K562 (cell line): ENCODE measurements around the gene MXRA7. TPM values are rescaled to one million over a fixed set of nuclear protein-coding genes. Genes with fewer than 3 reads are reported as not detected.

Source experiments
- ATAC-seq: fragments of 200-7000 bp; cut with Tn5 transposase; 3 replicates; pipeline ENCODE4 v1.9.1; 2020; ENCODE audit warnings: moderate library complexity
- BruUV-seq: library from RNA; stranded (reverse); fragments of 400-500 nt; replicated peaks from 2 replicates; lab custom pipeline; 2021; lab: Mats Ljungman, UMichigan
- CTCF ChIA-PET: fragments of 300-600 bp; formaldehyde crosslinking; extraction: SDS; loops from one replicate; lab custom pipeline; 2021; ENCODE audit warnings: low intra/inter-chr PET ratio; lab: Yijun Ruan, JAX
- POLR2A ChIA-PET: fragments of 300-600, 350-650 bp; sonication (Branson Sonifier 250); formaldehyde crosslinking; extraction: SDS; loops from one replicate; lab custom pipeline; 2021; ENCODE audit warnings: antibody characterized with exemption, inconsistent platforms; lab: Yijun Ruan, JAX
- DNase-seq, 4 experiments: peaks; one replicate each; pipeline versions ENCODE4 v3.0.0 to v3.0.0-alpha.2; 2011 to 2018; ENCODE audit warnings: low spot score in 3 of 4, mixed read lengths in 3 of 4; ENCODE audit errors: extremely low read depth in 1 of 4
- FAIRE-seq: peaks from 2 replicates; lab custom pipeline; 2011; peaks lifted over from hg19 to GRCh38; lab: Jason Lieb, UNC
- H2AFZ ChIP-seq: 2 replicates; pipeline ENCODE4 v1.6.0; 2011; ENCODE audit warnings: low read depth, low read length, control low read depth, inconsistent platforms
- H3K27ac ChIP-seq: fragments of 200-600 bp; 3 replicates; pipeline ENCODE4 v1.8.0; 2011; ENCODE audit warnings: low read depth, mild to moderate bottlenecking, control low read depth, inconsistent platforms, low read length, moderate library complexity, mixed read lengths; ENCODE audit errors: extremely low read depth
- H3K27me3 ChIP-seq, 2 experiments: fragments of 300-600 bp in 1 of 2; 2 replicates in 1 of 2; 3 replicates in 1 of 2; pipeline versions ENCODE4 v1.6.0 to v1.8.0; 2011; ENCODE audit warnings: inconsistent platforms in 2 of 2, low read length in 2 of 2, mild to moderate bottlenecking in 1 of 2, mixed read lengths in 1 of 2, moderate library complexity in 1 of 2; ENCODE audit not compliant: control insufficient read depth in 2 of 2, insufficient read depth in 2 of 2
- H3K36me3 ChIP-seq: fragments of 300-600 bp; 3 replicates; pipeline ENCODE4 v1.8.0; 2011; ENCODE audit warnings: mild to moderate bottlenecking, low read length, inconsistent platforms; ENCODE audit not compliant: control insufficient read depth, insufficient read depth
- H3K4me1 ChIP-seq, 2 experiments: fragments of 200-600 bp in 1 of 2; replicated peaks in 1 of 2; 2 replicates in 1 of 2; 3 replicates in 1 of 2; pipeline versions ENCODE4 v1.5.1 to v1.8.0; 2011; ENCODE audit warnings: inconsistent platforms in 2 of 2, low read length in 2 of 2, mild to moderate bottlenecking in 1 of 2, mixed read lengths in 1 of 2, moderate library complexity in 1 of 2; ENCODE audit not compliant: control insufficient read depth in 2 of 2, insufficient read depth in 2 of 2
- H3K4me2 ChIP-seq: 2 replicates; pipeline ENCODE4 v1.6.1; 2011; ENCODE audit warnings: low read length, control low read depth, inconsistent platforms, mixed read lengths; ENCODE audit not compliant: insufficient read depth
- H3K4me3 ChIP-seq: fragments of 200-600 bp; sonication (generic), shearing (Covaris generic); 2 replicates; pipeline ENCODE4 v1.5.1; 2016; ENCODE audit warnings: control low read depth, inconsistent platforms
- H3K79me2 ChIP-seq: fragments of 200-600 bp; 3 replicates; pipeline ENCODE4 v1.8.0; 2011; ENCODE audit warnings: low read length, inconsistent platforms; ENCODE audit not compliant: control insufficient read depth, insufficient read depth
- H3K9ac ChIP-seq, 2 experiments: 2 replicates each; pipeline versions ENCODE4 v1.6.0 to v1.6.1; 2011; ENCODE audit warnings: low read depth in 2 of 2, low read length in 2 of 2, control low read depth in 1 of 2, inconsistent platforms in 1 of 2, mild to moderate bottlenecking in 1 of 2, mixed read lengths in 1 of 2; ENCODE audit not compliant: insufficient read depth in 1 of 2
- H3K9me1 ChIP-seq: one replicate; pipeline ENCODE4 v1.6.0; 2011; ENCODE audit warnings: inconsistent platforms, mild to moderate bottlenecking, low read length, moderate library complexity; ENCODE audit not compliant: control insufficient read depth, insufficient read depth
- H3K9me3 ChIP-seq: replicated peaks from 2 replicates; pipeline ENCODE4 v1.5.1; 2011; ENCODE audit warnings: low read depth, low read length, inconsistent platforms; ENCODE audit not compliant: control insufficient read depth, insufficient read depth
- H4K20me1 ChIP-seq: replicated peaks from 2 replicates; pipeline ENCODE4 v1.6.1; 2011; ENCODE audit warnings: low read length, inconsistent platforms, mixed read lengths; ENCODE audit not compliant: control insufficient read depth, insufficient read depth
- CBFA2T3 ChIP-seq: fragments of 450-650 bp; IDR thresholded peaks from 2 replicates; pipeline ENCODE4 v1.6.1; 2017
- CREB3L1 ChIP-seq: fragments of 450-650 bp; IDR thresholded peaks from 2 replicates; pipeline ENCODE4 v1.6.1; 2014; ENCODE audit warnings: low read depth, mild to moderate bottlenecking, moderate library complexity, borderline replicate concordance
- DEAF1 ChIP-seq: fragments of 450-650 bp; formaldehyde crosslinking; IDR thresholded peaks from 2 replicates; pipeline ENCODE4 v1.4.0; 2020; ENCODE audit warnings: mild to moderate bottlenecking, moderate library complexity
- JUND ChIP-seq, 2 experiments: IDR thresholded peaks; 2 replicates in 1 of 2; 3 replicates in 1 of 2; pipeline ENCODE4 v1.6.1; 2011; ENCODE audit warnings: borderline replicate concordance in 2 of 2, low read depth in 2 of 2, low read length in 2 of 2, improper control_type of control experiment in 1 of 2, missing biosample characterization in 1 of 2, missing genetic modification characterization in 1 of 2, missing genetic modification reagents in 1 of 2
- MAX ChIP-seq: sonication (generic); formaldehyde crosslinking; IDR thresholded peaks from 2 replicates; pipeline ENCODE4 v1.9.0; 2022; ENCODE audit warnings: mild to moderate bottlenecking, missing genetic modification reagents
- ZNF830 ChIP-seq: fragments of 250-450 bp; sonication (Bioruptor Pico); IDR thresholded peaks from 2 replicates; pipeline ENCODE4 v1.5.0; 2021; ENCODE audit warnings: mild to moderate bottlenecking
- WGBS: fragments of 100-300 bp; shearing (Covaris generic); methylation state at CpG from one replicate; pipeline ENCODE4 v1.1.6; 2016; ENCODE audit warnings: low coverage, mixed read lengths; ENCODE audit not compliant: insufficient coverage; ENCODE audit errors: missing lambda C conversion rate; 5-methylcytosine and 5-hydroxymethylcytosine counted together
- in situ Hi-C: fragments of 300-500 bp; cut with MboI; formaldehyde crosslinking; loops from 4 replicates; pipeline ENCODE4 v1.15.0; 2018; ENCODE audit warnings: inconsistent platforms, mixed read lengths
- intact Hi-C: fragments of 100-400 bp; cut with micrococcal nuclease; formaldehyde crosslinking; loops from 2 replicates; pipeline ENCODE4 v1.14.2; 2022
- polyA plus RNA-seq, 8 experiments: library from polyadenylated mRNA; depleted of rRNA in 4 of 8; stranded (reverse) in 5 of 8; unstranded in 3 of 8; fragments of >200 nt; fragmentation: Nextera tagmentation in 2 of 8; fragmentation: Illumina TruSeq in 1 of 8; extraction: Ambion mirVana in 2 of 8; extraction: Trizol in 1 of 8; gene quantifications; 2 replicates each; pipeline versions ENCODE4 v1.2.1 to v1.2.3, GENCODE V29; 2011 to 2014; ENCODE audit warnings: inconsistent platforms in 1 of 8, missing spikeins in 1 of 8
- total RNA-seq, 7 experiments: library from RNA; depleted of rRNA in 6 of 7; stranded (reverse); fragments of >200 nt in 6 of 7; fragmentation: Illumina TruSeq in 2 of 7; extraction: Trizol in 2 of 7; gene quantifications; 2 replicates each; pipeline versions ENCODE4 v1.2.1 to v1.2.3, GENCODE V29; 2011 to 2021; ENCODE audit warnings: low replicate concordance in 1 of 7

The MXRA7 gene
- total and polyA plus RNA-seq, 9 of the 15 experiments (the other 6 are each of a cell fraction or from before 2014, with no cell fraction given): 2.6 to 38.4 (median 14.3) TPM

- Histone ChIP-seq H3K4me3 (no peak overlapping the region), H3K4me2 (no peak overlapping the region), H3K9me3 (no peaks in the 10 kb centered on the region), H3K79me2 (peaks cover 12% of the 10 kb centered on the region; the same call in 2 of the 3 replicates), H3K27me3 (no peaks in the 10 kb centered on the region), H3K4me1 (peaks cover 21 to 35% of the 10 kb centered on the region in 2 experiments), H3K27ac (no peak overlapping the region; the same call in 2 of the 3 replicates), H3K36me3 (peaks cover 73% of the 10 kb centered on the region), H3K9me1 (peaks cover 2% of the 10 kb centered on the region), H4K20me1 (peaks cover 4% of the 10 kb centered on the region; the same call in 1 of the 2 replicates), H3K9ac (peak overlapping the region in 1 of 2 experiments; percentile 15; a peak in 1 of 4 replicates), H2AFZ (no peak overlapping the region)
- ATAC-seq (no peak), FAIRE-seq (no peak), DNase-seq (no peak)
- POLR2A ChIA-PET: interaction anchor here (5.1 to 5.2 kb wide), 2 partner anchors 10 to 19 kb away, joined by 35 to 75 read pairs; partner anchors contain the start of genes JMJD6, METTL23, MFSD11 and SRSF2
- 95% methylated on average over 2 of the region's 2 CpGs for WGBS
- BruUV-seq: no TSS peak
- intact Hi-C loops (loop anchor here (1.0 kb wide), 1 partner anchor 32 kb away; no protein-coding TSS in a partner anchor), in situ Hi-C loops (no loop called here)
- CTCF ChIA-PET: interaction anchor here (0.6 to 2.2 kb wide), 3 partner anchors 158 to 412 kb away, joined by 3 to 12 read pairs (median 7); no protein-coding TSS in a partner anchor
- TF ChIP-seq MAX (CRISPR knock-in tag) (0 out of 2 replicates have a peak, but pooled peaks have one; percentile 5), ZNF830 (no peak)
Measured at GRCh38 chr17:76715496-76715830, 4.7 kb upstream of the MXRA7 start.

- Histone ChIP-seq H3K27me3 (no peaks in the 10 kb centered on the region), H3K4me1 (peaks cover 26 to 35% of the 10 kb centered on the region in 2 experiments), H3K36me3 (peaks cover 68% of the 10 kb centered on the region), H3K79me2 (peaks cover 12% of the 10 kb centered on the region; the same call in 2 of the 3 replicates), H3K9ac (no peak overlapping the region), H3K9me3 (no peaks in the 10 kb centered on the region), H3K4me2 (no peak overlapping the region), H4K20me1 (peaks cover 4% of the 10 kb centered on the region; the same call in 1 of the 2 replicates), H3K27ac (no peak overlapping the region; the same call in 2 of the 3 replicates), H3K9me1 (peaks cover 2% of the 10 kb centered on the region), H2AFZ (no peak overlapping the region), H3K4me3 (no peak overlapping the region)
- CTCF ChIA-PET: interaction anchor here (0.6 to 2.2 kb wide), 6 partner anchors 32 to 411 kb away, joined by 3 to 12 read pairs (median 3); no protein-coding TSS in a partner anchor
- 10% methylated on average over 4 of the region's 4 CpGs for WGBS
- DNase-seq (peak in 3 of 4 experiments; percentile 47 to 79 (median 56)), FAIRE-seq (peak; percentile 29), ATAC-seq (peak; percentile 36)
- intact Hi-C loops (loop anchor here (1.0 kb wide), 1 partner anchor 32 kb away; no protein-coding TSS in a partner anchor), in situ Hi-C loops (no loop called here)
- no TSS peak for BruUV-seq
- POLR2A ChIA-PET: interaction anchor here (5.1 to 5.2 kb wide), 2 partner anchors 11 to 20 kb away, joined by 35 to 75 read pairs; partner anchors contain the start of genes JMJD6, METTL23, MFSD11 and SRSF2
- TF ChIP-seq CBFA2T3 (no peak), DEAF1 (CRISPR knock-in tag) (peak; percentile 62), JUND (IDR thresholded peaks at IDR 0.05; ENCODE audit: borderline replicate concordance, low read depth, low read length) (0 out of 2 replicates have a peak, but pooled peaks have one; percentile 3), JUND (tag; IDR thresholded peaks at IDR 0.05; ENCODE audit: borderline replicate concordance, low read depth, low read length) (no peak), CREB3L1 (no peak)
Measured at GRCh38 chr17:76714822-76715495, 4.2 kb upstream of the MXRA7 start.
